Caco-2 (cell line): ENCODE measurements around the gene FAM43A. TPM values are rescaled to one million over a fixed set of nuclear protein-coding genes. Genes with fewer than 3 reads are reported as not detected.

Experiments
- BruUV-seq: library from RNA; stranded (reverse); fragments of 400-500 nt; replicated peaks from 2 replicates; lab custom pipeline; 2021; lab: Mats Ljungman, UMichigan
- CTCF ChIA-PET: fragments of 300-600 bp; sonication (Branson Sonifier 250); formaldehyde crosslinking; loops from one replicate; lab custom pipeline; 2022; ENCODE audit warnings: antibody characterized with exemption; lab: Charles Lee
- POLR2A ChIA-PET: fragments of 300-600 bp; sonication (Branson Sonifier 250); formaldehyde crosslinking; loops from one replicate; lab custom pipeline; 2022; ENCODE audit warnings: antibody characterized with exemption; lab: Charles Lee
- DNase-seq, 2 experiments: peaks; one replicate each; pipeline versions ENCODE4 v3.0.0 to v3.0.0-alpha.2; 2020 to 2022
- H3K27me3 ChIP-seq: replicated peaks from 2 replicates; pipeline ENCODE4 v1.6.0; 2011; ENCODE audit warnings: low read length; ENCODE audit not compliant: control insufficient read depth, insufficient read depth
- H3K36me3 ChIP-seq: 2 replicates; pipeline ENCODE4 v1.5.1; 2011; ENCODE audit warnings: low read length; ENCODE audit not compliant: control insufficient read depth, insufficient read depth
- H3K4me1 ChIP-seq: fragments of 250-450 bp; sonication (Bioruptor Pico); 2 replicates; pipeline ENCODE4 v1.5.1; 2020; ENCODE audit warnings: mild to moderate bottlenecking
- H3K4me3 ChIP-seq: 2 replicates; pipeline ENCODE4 v1.5.1; 2011; ENCODE audit warnings: low read depth, mild to moderate bottlenecking, control low read depth, low read length
- H3K9me3 ChIP-seq: fragments of 250-450 bp; sonication (Bioruptor Pico); 2 replicates; pipeline ENCODE4 v1.5.1; 2020; ENCODE audit warnings: mild to moderate bottlenecking, moderate library complexity
- H3K27ac Mint-ChIP-seq: one replicate; pipeline ENCODE4 v1.8.0; 2022; ENCODE audit warnings: mixed read lengths; ENCODE audit not compliant: unreplicated experiment
- H3K27me3 Mint-ChIP-seq: one replicate; pipeline ENCODE4 v1.8.0; 2022; ENCODE audit warnings: mixed read lengths; ENCODE audit not compliant: insufficient read depth, unreplicated experiment
- H3K36me3 Mint-ChIP-seq: one replicate; pipeline ENCODE4 v1.8.0; 2022; ENCODE audit warnings: mild to moderate bottlenecking, mixed read lengths; ENCODE audit not compliant: insufficient read depth, unreplicated experiment
- H3K4me1 Mint-ChIP-seq: one replicate; pipeline ENCODE4 v1.8.0; 2022; ENCODE audit warnings: low read depth, mixed read lengths; ENCODE audit not compliant: unreplicated experiment
- H3K4me3 Mint-ChIP-seq: one replicate; pipeline ENCODE4 v1.8.0; 2022; ENCODE audit warnings: mild to moderate bottlenecking, moderate library complexity, mixed read lengths; ENCODE audit not compliant: unreplicated experiment
- H3K9me3 Mint-ChIP-seq: one replicate; pipeline ENCODE4 v1.8.0; 2022; ENCODE audit warnings: mixed read lengths; ENCODE audit not compliant: unreplicated experiment
- CTCF ChIP-seq, 2 experiments: fragments of 200-600 bp in 1 of 2; IDR thresholded peaks; 1 replicate in 1 of 2; 2 replicates in 1 of 2; pipeline versions ENCODE4 v1.5.1 to v1.8.0; 2011 to 2022; ENCODE audit warnings: antibody characterized with exemption in 1 of 2, control low read depth in 1 of 2, inconsistent platforms in 1 of 2, low read depth in 1 of 2, low read length in 1 of 2, mild to moderate bottlenecking in 1 of 2, moderate library complexity in 1 of 2; ENCODE audit not compliant: insufficient read depth in 1 of 2, severe bottlenecking in 1 of 2, unreplicated experiment in 1 of 2
- intact Hi-C: fragments of 100-400 bp; cut with micrococcal nuclease; formaldehyde crosslinking; loops from one replicate; pipeline ENCODE4 v1.10.0; 2022; ENCODE audit not compliant: unreplicated experiment
- total RNA-seq: library from RNA; stranded (reverse); gene quantifications from 2 replicates; pipeline ENCODE4 v1.2.3, GENCODE V29; 2022

FAM43A gene
- total RNA-seq, 1 experiment from 2014 or later, result 3.5 TPM

DNA sequence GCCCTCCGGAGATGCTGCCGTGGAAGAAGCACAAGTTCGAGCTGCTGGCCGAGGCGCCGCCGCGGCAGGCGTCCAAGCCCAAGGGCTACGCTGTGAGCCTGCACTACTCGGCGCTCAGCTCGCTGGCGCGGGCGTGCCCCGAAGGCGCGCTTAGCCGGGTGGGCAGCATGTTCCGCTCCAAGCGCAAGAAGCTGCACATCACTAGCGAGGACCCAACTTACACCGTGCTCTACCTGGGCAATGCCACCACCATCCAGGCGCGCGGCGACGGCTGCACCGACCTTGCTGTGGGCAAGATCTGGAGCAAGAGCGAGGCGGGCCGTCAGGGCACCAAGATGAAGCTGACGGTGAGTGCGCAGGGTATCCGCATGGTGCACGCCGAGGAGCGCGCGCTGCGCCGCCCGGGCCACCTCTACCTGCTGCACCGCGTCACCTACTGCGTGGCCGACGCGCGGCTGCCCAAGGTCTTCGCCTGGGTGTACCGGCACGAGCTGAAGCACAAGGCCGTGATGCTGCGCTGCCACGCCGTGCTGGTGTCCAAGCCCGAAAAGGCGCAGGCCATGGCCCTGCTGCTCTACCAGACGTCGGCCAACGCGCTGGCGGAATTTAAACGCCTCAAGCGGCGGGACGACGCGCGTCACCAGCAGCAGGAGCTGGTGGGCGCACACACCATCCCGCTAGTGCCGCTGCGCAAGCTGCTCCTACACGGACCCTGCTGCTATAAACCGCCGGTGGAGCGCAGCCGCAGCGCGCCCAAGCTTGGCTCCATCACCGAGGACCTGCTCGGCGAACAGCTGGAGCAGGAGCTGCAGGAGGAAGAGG, 1.3 kb downstream of the FAM43A start:
- intact Hi-C loops, result loop anchor here (5.0 to 10.0 kb wide), 2 partner anchors 35 to 188 kb away; no protein-coding TSS in a partner anchor
- no peaks in the 10 kb centered on the region for H3K27me3 Mint-ChIP-seq
- CTCF ChIA-PET, result interaction anchor here (0.5 to 1.4 kb wide), 4 partner anchors 18 to 267 kb away, joined by 3 to 4 read pairs (median 3); no protein-coding TSS in a partner anchor

DNA sequence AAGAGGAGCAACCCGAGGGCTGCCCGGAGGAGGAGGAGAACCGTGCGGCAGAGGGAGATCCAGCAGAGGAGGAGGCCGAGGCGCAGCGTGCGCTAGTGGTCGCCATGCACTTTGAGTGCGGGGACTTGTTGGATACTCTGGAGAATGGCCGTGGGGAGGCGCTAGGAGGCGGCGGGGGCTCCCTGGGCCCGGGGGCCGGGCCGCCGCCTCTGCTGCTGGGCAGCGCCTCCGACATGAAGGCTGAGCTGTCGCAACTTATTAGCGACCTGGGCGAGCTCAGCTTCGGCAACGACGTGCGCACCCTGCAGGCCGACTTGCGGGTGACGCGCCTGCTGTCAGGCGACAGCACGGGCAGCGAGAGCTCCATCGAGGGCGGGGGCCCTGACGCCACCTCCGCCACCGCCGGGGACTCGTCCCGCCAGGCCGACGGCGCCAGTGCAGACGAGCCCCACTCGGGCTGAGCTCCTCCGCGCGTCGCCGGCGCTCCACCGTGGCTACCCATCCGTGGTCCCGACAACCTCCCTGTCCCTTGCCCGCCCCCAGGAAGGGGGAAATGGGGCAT, 2.0 kb downstream of the FAM43A start:
- H3K36me3 ChIP-seq, result no peaks in the 10 kb centered on the region
- H3K27me3 ChIP-seq, result no peaks in the 10 kb centered on the region
- peak in 1 of 2 experiments; percentile 11 for TF ChIP-seq CTCF (IDR thresholded peaks at IDR 0.05; ENCODE audit: insufficient read depth in 1 of 2, low read depth in 1 of 2, low read length in 1 of 2, severe bottlenecking in 1 of 2, unreplicated experiment in 1 of 2)
- peak overlapping the region; percentile 23 for H3K4me3 ChIP-seq
- DNase-seq, result peak; percentile 42 to 64
- POLR2A ChIA-PET, result interaction anchor here (0.9 kb wide), 1 partner anchor 81 kb away, joined by 3 read pairs; no protein-coding TSS in a partner anchor
- no peaks in the 10 kb centered on the region for H3K9me3 ChIP-seq
- peaks cover 14% of the 10 kb centered on the region for H3K4me1 Mint-ChIP-seq
- no peaks in the 10 kb centered on the region for H3K27me3 Mint-ChIP-seq
- H3K27ac Mint-ChIP-seq, result no peak overlapping the region
- no peaks in the 10 kb centered on the region for H3K9me3 Mint-ChIP-seq
- intact Hi-C loops, result loop anchor here (5.0 to 10.0 kb wide), 2 partner anchors 35 to 187 kb away; no protein-coding TSS in a partner anchor
- CTCF ChIA-PET, result interaction anchor here (0.6 to 1.4 kb wide), 3 partner anchors 81 to 266 kb away, joined by 3 to 4 read pairs (median 3); no protein-coding TSS in a partner anchor
- H3K4me1 ChIP-seq, result peaks cover 10% of the 10 kb centered on the region; the same call in 1 of the 2 replicates
- peaks cover 6% of the 10 kb centered on the region for H3K36me3 Mint-ChIP-seq
- peak overlapping the region; percentile 80 for H3K4me3 Mint-ChIP-seq
- no TSS peak for BruUV-seq

More for the DNA sequence above, 1.3 kb downstream of the FAM43A start:
- H3K4me3 ChIP-seq, result peak overlapping the region; percentile 23
- H3K27me3 ChIP-seq, result no peaks in the 10 kb centered on the region
- H3K9me3 ChIP-seq, result no peaks in the 10 kb centered on the region
- POLR2A ChIA-PET, result interaction anchor here (0.9 to 1.1 kb wide), 2 partner anchors 15 to 82 kb away, joined by 3 to 5 read pairs; partner anchors contain the start of gene LSG1
- no TSS peak for BruUV-seq
- peaks cover 10% of the 10 kb centered on the region; the same call in 1 of the 2 replicates for H3K4me1 ChIP-seq
- peaks cover 6% of the 10 kb centered on the region for H3K36me3 Mint-ChIP-seq
- H3K4me3 Mint-ChIP-seq, result peak overlapping the region; percentile 80
- H3K4me1 Mint-ChIP-seq, result peaks cover 20% of the 10 kb centered on the region
- no peaks in the 10 kb centered on the region for H3K36me3 ChIP-seq
- DNase-seq, result no peak
- TF ChIP-seq CTCF (IDR thresholded peaks at IDR 0.05; ENCODE audit: insufficient read depth in 1 of 2, low read depth in 1 of 2, low read length in 1 of 2, severe bottlenecking in 1 of 2, unreplicated experiment in 1 of 2), result no peak
- H3K27ac Mint-ChIP-seq, result no peak overlapping the region
- no peaks in the 10 kb centered on the region for H3K9me3 Mint-ChIP-seq

- intact Hi-C loops, result loop anchor here (5.0 to 10.0 kb wide), 2 partner anchors 34 to 187 kb away; no protein-coding TSS in a partner anchor
- BruUV-seq, result no TSS peak
- Mint-ChIP-seq H3K27me3 (no peaks in the 10 kb centered on the region), H3K4me1 (peaks cover 14% of the 10 kb centered on the region), H3K27ac (no peak overlapping the region), H3K4me3 (no peak overlapping the region), H3K9me3 (no peaks in the 10 kb centered on the region), H3K36me3 (peaks cover 6% of the 10 kb centered on the region)
- ChIA-PET CTCF (interaction anchor here (0.6 to 1.4 kb wide), 2 partner anchors 81 to 183 kb away, joined by 3 to 4 read pairs; no protein-coding TSS in a partner anchor), POLR2A (interaction anchor here (0.9 kb wide), 1 partner anchor 81 kb away, joined by 3 read pairs; no protein-coding TSS in a partner anchor)
- H3K9me3 ChIP-seq, result no peaks in the 10 kb centered on the region
- no peak overlapping the region for H3K4me3 ChIP-seq
- H3K4me1 ChIP-seq, result peaks cover 10% of the 10 kb centered on the region; the same call in 1 of the 2 replicates
- H3K36me3 ChIP-seq, result no peaks in the 10 kb centered on the region
- peak in 1 of 2 experiments; percentile 15 for DNase-seq
- H3K27me3 ChIP-seq, result no peaks in the 10 kb centered on the region
- TF ChIP-seq CTCF (IDR thresholded peaks at IDR 0.05; ENCODE audit: insufficient read depth in 1 of 2, low read depth in 1 of 2, low read length in 1 of 2, severe bottlenecking in 1 of 2, unreplicated experiment in 1 of 2), result no peak
Measured at GRCh38 chr3:194688200-194688740, 2.6 kb downstream of the FAM43A start.
